Right lobe of liver (tissue), 4 donors: ENCODE measurements around the gene LDLRAD4.

Experiments
- POLR2A ChIP-seq: fragments of 450-650 bp; IDR thresholded peaks from one replicate; pipeline ENCODE4 v1.6.1; 2017; ENCODE audit warnings: antibody characterized with exemption, mild to moderate bottlenecking
- TF ChIP-seq, protein P1 (sequence below), 4 donors: fragments of 200-600 bp in 3 of 4; fragments of 450-650 bp in 1 of 4; IDR thresholded peaks; one replicate each; pipeline versions ENCODE4 v1.5.1 to v1.8.0; 2016 to 2022; ENCODE audit warnings: antibody characterized with exemption in 4 of 4, mild to moderate bottlenecking in 2 of 4
- donor health status: DM: no; HTN: no; CAD: no.
- donor health status: DM: no; HTN: no; CAD: no.
- donor health status: DM: no; HTN: yes; CAD: no.

- TF ChIP-seq POLR2A = no peak
- TF ChIP-seq, protein P1, sequence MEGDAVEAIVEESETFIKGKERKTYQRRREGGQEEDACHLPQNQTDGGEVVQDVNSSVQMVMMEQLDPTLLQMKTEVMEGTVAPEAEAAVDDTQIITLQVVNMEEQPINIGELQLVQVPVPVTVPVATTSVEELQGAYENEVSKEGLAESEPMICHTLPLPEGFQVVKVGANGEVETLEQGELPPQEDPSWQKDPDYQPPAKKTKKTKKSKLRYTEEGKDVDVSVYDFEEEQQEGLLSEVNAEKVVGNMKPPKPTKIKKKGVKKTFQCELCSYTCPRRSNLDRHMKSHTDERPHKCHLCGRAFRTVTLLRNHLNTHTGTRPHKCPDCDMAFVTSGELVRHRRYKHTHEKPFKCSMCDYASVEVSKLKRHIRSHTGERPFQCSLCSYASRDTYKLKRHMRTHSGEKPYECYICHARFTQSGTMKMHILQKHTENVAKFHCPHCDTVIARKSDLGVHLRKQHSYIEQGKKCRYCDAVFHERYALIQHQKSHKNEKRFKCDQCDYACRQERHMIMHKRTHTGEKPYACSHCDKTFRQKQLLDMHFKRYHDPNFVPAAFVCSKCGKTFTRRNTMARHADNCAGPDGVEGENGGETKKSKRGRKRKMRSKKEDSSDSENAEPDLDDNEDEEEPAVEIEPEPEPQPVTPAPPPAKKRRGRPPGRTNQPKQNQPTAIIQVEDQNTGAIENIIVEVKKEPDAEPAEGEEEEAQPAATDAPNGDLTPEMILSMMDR (IDR thresholded peaks at IDR 0.05) = no peak
Measured at GRCh38 chr18:13461469-13461868, 242.9 kb downstream of the LDLRAD4 start.
